ENCODE measurements around the gene HACL1.

Gene HACL1

DNA sequence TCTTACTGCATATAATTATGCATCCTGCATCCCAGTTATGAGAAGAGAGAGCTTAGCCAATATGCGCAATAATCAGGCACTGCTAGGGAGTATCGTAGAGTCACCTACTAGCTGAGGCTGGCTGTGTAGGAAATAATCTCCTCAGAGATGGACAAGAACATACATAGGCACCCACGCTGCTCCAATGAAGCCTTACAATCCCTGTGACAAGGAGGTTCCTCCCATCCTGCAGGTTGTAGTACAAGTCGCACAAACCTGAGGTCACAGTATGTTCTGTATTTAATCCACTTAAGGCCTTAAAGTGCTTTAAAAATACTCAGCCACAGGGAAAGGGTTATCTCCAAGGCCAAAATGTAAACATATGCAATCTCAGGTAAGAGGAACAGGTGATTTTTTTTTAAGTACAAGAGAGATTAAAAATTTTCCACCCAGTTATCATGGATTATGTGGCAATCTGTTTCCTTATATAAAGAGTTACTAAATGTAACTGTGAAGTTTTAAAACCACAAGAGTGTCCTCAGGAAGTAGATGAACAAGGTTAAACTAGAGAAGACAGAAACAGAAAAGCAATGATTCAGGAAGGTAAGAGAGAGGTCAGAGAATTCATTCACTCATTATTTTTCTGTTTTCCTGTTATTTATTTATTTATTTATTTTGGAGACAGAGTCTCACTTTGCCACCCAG lies 72.4 kb downstream of the HACL1 start:
- peaks cover 31% of the 10 kb centered on the region for H3K4me1 Mint-ChIP-seq
- H3K9me3 Mint-ChIP-seq = no peaks in the 10 kb centered on the region
- no peaks in the 10 kb centered on the region for H3K36me3 Mint-ChIP-seq (ENCODE audit: insufficient read depth)
- no peaks in the 10 kb centered on the region for H3K27me3 Mint-ChIP-seq
- peak; percentile 32 for ATAC-seq (replicated peaks; ENCODE audit: extremely low read depth, poor library complexity, severe bottlenecking)
- H3K27ac Mint-ChIP-seq (ENCODE audit: low read depth) = peak overlapping the region; percentile 11
- DNase-seq (ENCODE audit: low spot score in 2 of 2) = no peak
- peak overlapping the region; percentile 5 for H3K4me3 Mint-ChIP-seq

DNA sequence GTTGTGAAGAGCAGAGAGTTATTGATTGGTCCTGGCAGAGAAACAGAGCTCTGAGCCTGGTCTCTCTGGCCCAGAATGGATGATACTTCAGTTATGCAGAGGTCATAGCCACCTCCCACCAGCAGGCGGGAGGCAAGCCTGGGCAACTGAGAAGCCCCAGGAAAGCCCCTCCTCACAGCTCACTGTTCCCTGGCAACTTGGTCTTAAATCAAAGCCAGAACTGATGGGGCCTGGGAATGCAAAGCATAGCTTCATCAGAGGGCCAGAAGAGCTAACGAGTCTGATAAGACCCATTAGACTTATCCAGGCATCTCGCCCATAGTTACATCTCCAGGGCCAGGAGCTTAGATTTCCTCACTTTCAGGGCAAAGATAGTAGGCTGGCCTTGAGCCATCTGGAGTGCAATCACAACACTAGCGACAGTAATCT lies 74.3 kb downstream of the HACL1 start:
- no peak overlapping the region for H3K27ac Mint-ChIP-seq (ENCODE audit: low read depth)
- H3K36me3 Mint-ChIP-seq (ENCODE audit: insufficient read depth) = no peaks in the 10 kb centered on the region
- no peaks in the 10 kb centered on the region for H3K9me3 Mint-ChIP-seq
- H3K4me3 Mint-ChIP-seq = no peak overlapping the region
- peaks cover 31% of the 10 kb centered on the region for H3K4me1 Mint-ChIP-seq
- DNase-seq (ENCODE audit: low spot score in 2 of 2) = no peak
- H3K27me3 Mint-ChIP-seq = no peaks in the 10 kb centered on the region
- ATAC-seq (replicated peaks; ENCODE audit: extremely low read depth, poor library complexity, severe bottlenecking) = no peak

DNA sequence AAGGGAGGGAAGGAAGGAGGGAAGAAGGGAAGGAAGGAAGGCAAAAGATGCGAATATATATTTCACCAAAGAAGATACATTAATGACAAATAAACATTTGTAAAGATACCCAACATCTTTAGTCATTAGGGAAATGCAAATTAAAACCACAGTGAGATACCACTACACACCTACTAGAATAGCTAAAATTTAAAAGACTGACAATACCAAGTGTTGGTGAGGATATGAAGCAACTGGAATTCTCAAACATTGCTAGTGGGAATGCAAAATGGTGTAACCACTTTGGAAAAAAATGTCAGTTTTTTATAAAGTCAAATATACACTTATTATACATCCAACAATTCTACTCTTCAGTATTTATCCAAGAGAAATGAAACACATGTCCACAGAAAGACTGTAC lies 75.6 kb downstream of the HACL1 start:
- ATAC-seq (replicated peaks; ENCODE audit: extremely low read depth, poor library complexity, severe bottlenecking) (no peak), DNase-seq (ENCODE audit: low spot score in 2 of 2) (no peak)
- no peaks in the 10 kb centered on the region for H3K27me3 Mint-ChIP-seq
- peaks cover 29% of the 10 kb centered on the region for H3K4me1 Mint-ChIP-seq
- no peak overlapping the region for H3K4me3 Mint-ChIP-seq
- H3K36me3 Mint-ChIP-seq (ENCODE audit: insufficient read depth) = no peaks in the 10 kb centered on the region
- H3K9me3 Mint-ChIP-seq = no peaks in the 10 kb centered on the region
- no peak overlapping the region for H3K27ac Mint-ChIP-seq (ENCODE audit: low read depth)

DNA sequence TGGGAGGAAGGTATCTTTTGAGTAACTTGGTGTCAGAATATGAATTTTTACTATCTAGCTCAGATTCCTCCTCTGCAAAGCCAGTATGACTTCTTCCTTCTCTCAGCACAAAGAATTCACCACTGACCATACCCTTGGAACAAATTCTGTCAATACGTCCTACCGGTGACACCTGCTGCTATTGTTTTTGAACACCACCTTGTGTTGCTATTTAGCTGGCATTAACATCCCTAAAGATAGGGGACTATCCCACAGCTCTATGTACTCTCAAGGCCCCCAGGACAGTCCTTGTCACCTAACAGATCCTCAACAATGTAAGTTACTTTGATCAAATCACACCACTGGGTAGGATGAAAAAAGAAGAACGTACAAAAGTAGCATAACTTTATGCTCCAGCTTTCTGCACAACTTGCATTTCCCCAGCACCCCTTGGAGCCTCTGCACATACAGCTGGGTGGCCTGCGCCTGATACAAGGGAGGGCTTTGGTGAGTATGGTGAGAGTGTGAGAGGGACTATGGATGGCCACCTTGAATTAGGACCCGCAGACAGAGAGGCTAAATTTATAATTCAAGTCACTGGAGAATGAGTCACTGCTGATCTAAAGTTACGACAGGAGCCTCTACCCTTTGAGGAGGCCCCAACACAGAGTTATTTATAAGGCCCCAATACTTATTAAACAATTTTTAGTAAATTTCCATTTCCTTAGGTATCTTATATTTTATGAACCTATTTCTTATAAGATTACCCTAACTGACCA lies 77.5 kb downstream of the HACL1 start:
- Mint-ChIP-seq H3K4me1 (peaks cover 25% of the 10 kb centered on the region), H3K27me3 (no peaks in the 10 kb centered on the region), H3K27ac (ENCODE audit: low read depth) (no peak overlapping the region)

DNA sequence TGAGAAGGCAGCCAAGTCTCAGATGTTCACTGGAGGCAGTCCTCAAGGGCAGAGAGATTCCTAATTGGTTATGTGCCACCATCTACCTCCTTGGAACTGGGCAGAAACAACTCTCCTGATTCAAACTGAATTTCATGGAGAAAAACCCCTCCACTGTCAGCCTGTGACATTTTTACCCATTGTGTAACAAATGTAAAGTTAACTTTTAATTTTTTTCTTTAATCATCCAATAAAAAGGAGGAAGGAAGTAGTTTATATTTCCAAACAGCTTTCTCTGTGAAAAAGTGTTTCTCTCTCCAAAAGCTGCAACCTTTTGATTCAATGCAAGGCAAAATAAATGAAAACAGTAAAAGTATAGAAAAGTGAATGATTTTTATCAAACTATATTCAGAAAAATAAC lies 79.4 kb downstream of the HACL1 start:
- ATAC-seq (replicated peaks; ENCODE audit: extremely low read depth, poor library complexity, severe bottlenecking) = no peak
- Mint-ChIP-seq H3K27me3 (no peaks in the 10 kb centered on the region), H3K9me3 (no peaks in the 10 kb centered on the region), H3K4me3 (no peak overlapping the region), H3K36me3 (ENCODE audit: insufficient read depth) (no peaks in the 10 kb centered on the region), H3K27ac (ENCODE audit: low read depth) (no peak overlapping the region), H3K4me1 (peaks cover 21% of the 10 kb centered on the region)
- DNase-seq (ENCODE audit: low spot score in 2 of 2) = no peak

More for the DNA sequence above, 77.5 kb downstream of the HACL1 start:
- Mint-ChIP-seq H3K4me3 (no peak overlapping the region), H3K36me3 (ENCODE audit: insufficient read depth) (no peaks in the 10 kb centered on the region), H3K9me3 (no peaks in the 10 kb centered on the region)
- DNase-seq (ENCODE audit: low spot score in 2 of 2) (no peak), ATAC-seq (replicated peaks; ENCODE audit: extremely low read depth, poor library complexity, severe bottlenecking) (no peak)

DNA sequence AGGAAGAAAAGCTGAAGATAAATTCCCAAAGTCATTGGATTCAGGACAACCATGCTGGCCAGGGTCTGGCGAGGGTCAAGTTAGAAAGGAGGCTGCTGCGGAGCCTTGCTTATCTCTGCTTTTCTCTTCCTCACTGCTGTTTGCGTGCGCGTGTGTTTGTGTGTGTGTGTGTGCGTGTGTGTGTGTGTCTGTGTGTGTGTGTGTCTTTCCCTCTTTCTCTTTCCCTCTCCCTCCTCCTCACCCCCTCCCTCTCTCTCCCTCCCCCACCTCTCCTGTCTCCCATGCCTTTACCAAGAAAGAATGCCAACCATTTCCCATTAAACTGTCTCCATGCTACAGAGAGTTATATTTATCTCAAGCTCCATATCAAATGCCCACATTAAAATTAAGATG lies 79.8 kb downstream of the HACL1 start, which contains the start of gene COLQ:
TSS of gene COLQ (minus strand) at position 134 of the 393 bp plus-strand sequence. CDS start at position 53, 81 bp downstream.
- Mint-ChIP-seq H3K27me3 (no peaks in the 10 kb centered on the region), H3K36me3 (ENCODE audit: insufficient read depth) (no peaks in the 10 kb centered on the region), H3K27ac (ENCODE audit: low read depth) (no peak within 1 kb of the TSS), H3K9me3 (no peaks in the 10 kb centered on the region), H3K4me3 (peak within 1 kb of the TSS; percentile 19), H3K4me1 (peaks cover 21% of the 10 kb centered on the region)
- DNase-seq (ENCODE audit: low spot score in 2 of 2) (no peak), ATAC-seq (replicated peaks; ENCODE audit: extremely low read depth, poor library complexity, severe bottlenecking) (no peak)

DNA sequence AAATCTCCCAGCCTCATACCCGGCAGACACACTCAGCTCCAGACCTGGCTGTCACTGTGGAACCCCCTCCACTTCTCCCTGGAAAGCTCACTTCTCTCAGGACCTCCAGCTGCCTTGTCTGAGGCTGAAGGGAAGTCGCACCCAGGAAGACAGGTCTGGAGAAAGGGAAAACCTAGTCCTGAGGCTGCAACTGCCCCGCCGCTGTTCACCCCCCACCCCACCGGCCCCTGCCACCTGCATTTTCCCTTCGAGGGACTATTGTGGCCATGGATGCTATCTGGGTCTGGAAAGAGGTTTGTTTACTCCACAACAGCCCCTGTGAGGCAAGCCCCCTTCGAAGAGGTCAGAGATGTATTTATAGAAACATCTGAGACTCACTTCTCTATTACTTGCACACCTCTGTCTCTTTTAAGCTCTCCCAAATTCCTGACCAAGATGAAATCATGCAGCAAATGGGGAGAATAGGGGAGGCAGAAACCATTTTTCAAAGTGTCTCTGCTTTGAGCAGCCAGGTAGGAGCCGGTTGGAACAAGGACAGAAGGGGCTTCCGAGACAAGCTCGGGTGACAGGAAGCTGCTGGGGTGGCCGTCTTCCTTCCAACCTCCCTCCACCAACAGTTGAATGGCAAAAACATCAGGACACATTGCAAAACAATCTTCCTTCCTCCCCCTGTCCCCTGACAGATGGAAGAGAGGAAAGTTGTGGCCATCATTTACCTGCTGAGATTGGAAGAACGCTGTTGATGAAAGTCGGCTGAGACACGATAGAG lies 80.4 kb downstream of the HACL1 start:
- Mint-ChIP-seq H3K4me3 (peak overlapping the region; percentile 19), H3K36me3 (ENCODE audit: insufficient read depth) (no peaks in the 10 kb centered on the region), H3K9me3 (no peaks in the 10 kb centered on the region), H3K27me3 (no peaks in the 10 kb centered on the region), H3K4me1 (peaks cover 21% of the 10 kb centered on the region), H3K27ac (ENCODE audit: low read depth) (no peak overlapping the region)
- ATAC-seq (replicated peaks; ENCODE audit: extremely low read depth, poor library complexity, severe bottlenecking) (no peak), DNase-seq (ENCODE audit: low spot score in 2 of 2) (no peak)

DNA sequence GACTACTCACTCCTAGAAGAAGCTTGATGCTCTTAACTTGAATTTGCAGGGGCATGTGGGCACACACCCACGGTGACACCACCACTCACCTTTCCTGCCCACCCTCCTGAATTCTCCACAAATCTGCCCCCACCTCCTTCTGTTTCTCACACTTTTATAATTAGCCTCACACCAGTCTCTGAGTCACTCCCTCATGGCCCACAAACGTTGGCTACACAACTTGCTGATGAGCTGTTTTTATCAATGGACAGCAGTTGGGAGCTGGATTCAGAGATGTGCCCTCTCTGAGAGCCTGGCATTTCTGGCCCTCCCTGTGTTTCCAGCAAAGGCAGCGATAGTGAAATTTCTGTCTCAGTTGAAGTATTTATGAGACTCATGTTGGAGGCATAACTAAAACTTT lies 81.2 kb downstream of the HACL1 start:
- no peak overlapping the region for H3K4me3 Mint-ChIP-seq
- no peaks in the 10 kb centered on the region for H3K27me3 Mint-ChIP-seq
- ATAC-seq (replicated peaks; ENCODE audit: extremely low read depth, poor library complexity, severe bottlenecking) (peak; percentile 62), DNase-seq (ENCODE audit: low spot score in 2 of 2) (no peak)
- no peaks in the 10 kb centered on the region for H3K9me3 Mint-ChIP-seq
- H3K36me3 Mint-ChIP-seq (ENCODE audit: insufficient read depth) = no peaks in the 10 kb centered on the region
- no peak overlapping the region for H3K27ac Mint-ChIP-seq (ENCODE audit: low read depth)
- peaks cover 21% of the 10 kb centered on the region for H3K4me1 Mint-ChIP-seq

DNA sequence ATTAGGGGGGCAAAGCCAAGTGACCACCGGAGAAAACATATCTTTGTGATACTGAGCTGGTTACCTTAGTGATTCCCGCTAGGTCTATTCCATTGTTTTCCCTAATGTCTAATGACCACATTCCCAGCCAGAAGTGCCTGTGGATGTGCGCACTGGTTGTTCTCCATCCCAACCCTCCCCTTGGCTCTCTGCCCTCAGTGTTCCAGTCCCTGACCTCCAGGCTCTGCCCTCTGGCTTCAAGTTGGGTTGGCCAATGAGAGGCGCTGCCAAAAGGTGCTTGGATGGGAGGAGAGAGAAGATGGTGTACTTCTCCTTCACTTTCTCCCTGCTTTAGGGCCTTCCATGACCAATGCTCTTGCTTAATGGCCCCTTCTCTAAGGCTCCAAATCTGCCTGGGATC lies 82.3 kb downstream of the HACL1 start:
- Mint-ChIP-seq H3K36me3 (ENCODE audit: insufficient read depth) (no peaks in the 10 kb centered on the region), H3K27me3 (no peaks in the 10 kb centered on the region), H3K27ac (ENCODE audit: low read depth) (no peak overlapping the region), H3K9me3 (no peaks in the 10 kb centered on the region), H3K4me1 (peaks cover 21% of the 10 kb centered on the region), H3K4me3 (no peak overlapping the region)
- no peak for DNase-seq (ENCODE audit: low spot score in 2 of 2)
- no peak for ATAC-seq (replicated peaks; ENCODE audit: extremely low read depth, poor library complexity, severe bottlenecking)

DNA sequence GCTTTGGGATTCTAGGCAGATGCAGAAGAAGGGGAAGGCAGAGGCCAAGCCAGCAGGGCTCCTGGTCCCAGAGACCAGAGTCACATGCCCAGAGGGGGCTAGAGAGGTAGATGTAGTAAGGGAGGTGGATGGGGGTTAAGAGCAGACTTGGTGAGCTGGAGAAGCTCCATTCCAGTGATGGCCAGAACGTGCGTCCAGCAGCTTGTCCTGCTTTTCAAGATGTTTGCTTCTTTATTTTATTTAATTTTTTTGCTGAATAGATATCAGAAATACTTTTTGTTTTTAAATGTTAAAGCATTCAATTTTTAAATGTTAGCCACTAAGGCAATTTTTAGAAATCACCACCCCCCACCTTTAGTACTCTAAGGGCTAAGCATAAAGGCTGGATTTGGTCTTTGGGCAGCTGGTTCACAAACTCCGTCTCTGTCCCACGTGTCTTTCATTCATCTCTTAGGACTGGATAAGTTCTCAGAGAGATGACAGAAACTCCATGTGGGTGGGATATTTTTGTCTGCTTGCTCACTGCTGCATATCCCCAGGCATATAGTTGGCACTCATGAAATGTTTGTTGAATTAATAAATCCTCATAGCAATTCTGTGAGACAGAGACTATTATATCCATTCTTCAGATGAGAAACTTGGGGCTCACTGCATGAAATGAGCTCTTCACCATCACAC lies 86.6 kb downstream of the HACL1 start:
- no peaks in the 10 kb centered on the region for H3K27me3 Mint-ChIP-seq
- no peaks in the 10 kb centered on the region for H3K36me3 Mint-ChIP-seq (ENCODE audit: insufficient read depth)
- ATAC-seq (replicated peaks; ENCODE audit: extremely low read depth, poor library complexity, severe bottlenecking) (no peak), DNase-seq (ENCODE audit: low spot score in 2 of 2) (no peak)
- no peak overlapping the region for H3K27ac Mint-ChIP-seq (ENCODE audit: low read depth)
- H3K4me1 Mint-ChIP-seq = peaks cover 7% of the 10 kb centered on the region
- no peaks in the 10 kb centered on the region for H3K9me3 Mint-ChIP-seq
- no peak overlapping the region for H3K4me3 Mint-ChIP-seq

DNA sequence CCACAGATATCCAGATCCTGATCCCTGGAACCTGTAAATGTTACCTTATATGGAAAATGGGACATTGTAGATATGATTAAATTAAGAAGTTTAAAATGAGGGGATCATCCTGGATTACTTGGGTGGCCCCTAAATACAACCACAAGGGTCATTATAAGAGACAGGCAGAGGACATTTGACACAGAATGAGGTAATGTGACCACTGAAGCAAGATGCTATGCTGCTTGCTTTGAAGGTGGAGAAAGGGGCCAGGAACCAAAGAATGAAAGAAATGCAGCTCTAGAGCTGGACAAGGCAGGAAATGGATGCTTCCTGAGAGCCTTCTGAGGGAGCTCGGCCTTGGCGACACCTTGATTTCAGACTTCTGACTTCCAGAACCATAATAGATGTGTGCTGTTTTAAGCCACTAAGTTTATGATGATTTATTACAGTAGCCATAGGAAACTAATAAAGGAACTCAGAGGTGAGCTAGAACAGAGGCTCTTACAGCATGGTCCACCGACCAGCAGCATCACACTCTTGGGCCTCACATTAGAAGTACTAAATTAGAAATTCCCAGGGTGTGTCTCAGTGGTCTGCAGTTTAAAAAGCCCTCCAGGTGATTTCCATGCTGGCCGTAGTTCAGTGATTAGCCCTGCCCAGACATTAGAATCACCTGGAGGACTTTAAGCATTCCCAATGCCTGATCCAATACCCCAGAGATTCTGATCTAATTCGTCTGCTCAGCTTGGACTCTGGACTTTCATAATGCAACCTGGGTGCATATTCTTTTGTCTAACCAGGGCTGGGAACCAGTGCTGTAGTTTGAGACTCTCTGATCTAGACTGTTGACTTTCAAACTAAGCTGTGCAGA lies 87.3 kb downstream of the HACL1 start:
- H3K27ac Mint-ChIP-seq (ENCODE audit: low read depth) = no peak overlapping the region
- ATAC-seq (replicated peaks; ENCODE audit: extremely low read depth, poor library complexity, severe bottlenecking) (no peak), DNase-seq (ENCODE audit: low spot score in 2 of 2) (no peak)
- no peak overlapping the region for H3K4me3 Mint-ChIP-seq
- no peaks in the 10 kb centered on the region for H3K27me3 Mint-ChIP-seq
- no peaks in the 10 kb centered on the region for H3K4me1 Mint-ChIP-seq
- no peaks in the 10 kb centered on the region for H3K9me3 Mint-ChIP-seq
- H3K36me3 Mint-ChIP-seq (ENCODE audit: insufficient read depth) = no peaks in the 10 kb centered on the region

DNA sequence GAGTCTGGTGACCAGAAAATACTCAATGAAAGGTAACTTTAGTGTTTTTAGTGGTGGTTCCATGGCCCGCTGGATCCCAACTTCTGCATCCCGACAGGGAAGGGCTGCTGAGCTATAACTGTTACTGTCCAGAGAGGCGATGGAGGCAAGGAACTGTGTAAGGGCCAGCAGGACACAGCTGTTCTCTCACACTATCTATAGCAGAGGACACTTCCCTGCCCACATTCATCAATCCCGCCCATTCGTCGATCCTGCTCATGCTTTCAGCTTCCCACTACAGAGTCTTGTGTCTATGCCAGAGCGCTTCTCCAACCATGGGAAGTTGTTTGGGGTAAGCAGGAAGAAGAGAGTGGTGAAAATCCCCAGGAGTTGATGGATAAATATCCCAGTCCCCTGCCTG lies 88.3 kb downstream of the HACL1 start:
- Mint-ChIP-seq H3K27ac (ENCODE audit: low read depth) (no peak overlapping the region), H3K4me3 (no peak overlapping the region), H3K27me3 (no peaks in the 10 kb centered on the region), H3K4me1 (no peaks in the 10 kb centered on the region), H3K9me3 (no peaks in the 10 kb centered on the region), H3K36me3 (ENCODE audit: insufficient read depth) (no peaks in the 10 kb centered on the region)
- no peak for ATAC-seq (replicated peaks; ENCODE audit: extremely low read depth, poor library complexity, severe bottlenecking)
- no peak for DNase-seq (ENCODE audit: low spot score in 2 of 2)
